ENCODE results near the gene GNPNAT1. TPM values are rescaled to one million over a fixed set of nuclear protein-coding genes. Genes with fewer than 3 reads are reported as not detected.

The GNPNAT1 gene
- polyA plus RNA-seq, 2 of the 4 experiments (the other 2 are of a cell fraction), result 48.6 to 74.3 TPM

GRCh38 chr14:52834440-52834842, 43.0 kb upstream of the GNPNAT1 start:
- FAIRE-seq, result peak; percentile 74
- ChIA-PET POLR2A (no interaction called here), CTCF (interaction anchor here (0.7 to 2.5 kb wide), 4 partner anchors 10 to 220 kb away, joined by 3 to 10 read pairs (median 5); no protein-coding TSS in a partner anchor)
- ATAC-seq, result peak; percentile 67 to 69; a peak in 5 of 6 replicates
- DNase-seq (ENCODE audit: low read depth in 1 of 2, low spot score in 1 of 2), result peak; percentile 24 to 68
- WGBS (ENCODE audit: missing lambda C conversion rate), result 0% methylated on average over 1 of the region's 1 CpG
- peak overlapping the region; percentile 64 for H3K4me2 ChIP-seq
- no peak overlapping the region for H3K4me3 ChIP-seq
- no peak for TF ChIP-seq FOSB (CRISPR knock-in tag; IDR thresholded peaks at IDR 0.05)
- no peak for TF ChIP-seq KDM1A (IDR thresholded peaks at IDR 0.05; ENCODE audit: low read depth)
- no peak for TF ChIP-seq ATOH8 (CRISPR knock-in tag; IDR thresholded peaks at IDR 0.05; ENCODE audit: low read depth)
- no peak for TF ChIP-seq RNF2 (IDR thresholded peaks at IDR 0.05; ENCODE audit: borderline replicate concordance, low read depth)
- TF ChIP-seq CHD2 (IDR thresholded peaks at IDR 0.05; ENCODE audit: low read length, partially characterized antibody), result no peak
- TF ChIP-seq MAX (IDR thresholded peaks at IDR 0.05), result no peak
- TF ChIP-seq FOSL2 (IDR thresholded peaks at IDR 0.05), result no peak
- peak; percentile 71 for TF ChIP-seq FOSL2 (CRISPR knock-in tag; IDR thresholded peaks at IDR 0.05)
- TF ChIP-seq HES2 (IDR thresholded peaks at IDR 0.05), result no peak
- no peak for TF ChIP-seq JUNB (IDR thresholded peaks at IDR 0.05)
- TF ChIP-seq MAFK (IDR thresholded peaks at IDR 0.05; ENCODE audit: partially characterized antibody), result peak; percentile 80
- TF ChIP-seq NFE2L2 (conservative IDR thresholded peaks at IDR 0.05; ENCODE audit: low read length), result 0 out of 2 replicates have a peak, but pooled peaks have one; percentile 9
- TF ChIP-seq GATA3 (IDR thresholded peaks at IDR 0.05; ENCODE audit: borderline replicate concordance), result 0 out of 2 replicates have a peak, but pooled peaks have one; percentile 35
- TF ChIP-seq CHD4 (IDR thresholded peaks at IDR 0.05; ENCODE audit: borderline replicate concordance), result no peak
- TF ChIP-seq HOXB13 (CRISPR knock-in tag; IDR thresholded peaks at IDR 0.05; ENCODE audit: low read depth), result no peak
- H3K4me1 ChIP-seq, result peaks cover 28% of the 10 kb centered on the region
- peak overlapping the region; percentile 74 to 87; a peak in 4 of 6 replicates for H3K27ac ChIP-seq
- H3K9me3 ChIP-seq, result no peaks in the 10 kb centered on the region

GRCh38 chr14:52833891-52834290, 42.5 kb upstream of the GNPNAT1 start:
- ChIA-PET POLR2A (no interaction called here), CTCF (interaction anchor here (1.3 to 2.5 kb wide), 3 partner anchors 9 to 221 kb away, joined by 3 to 10 read pairs (median 6); no protein-coding TSS in a partner anchor)
- Histone ChIP-seq H3K4me2 (no peak overlapping the region), H3K9me3 (no peaks in the 10 kb centered on the region), H3K4me3 (no peak overlapping the region), H3K27ac (peak overlapping the region; percentile 66 to 74; a peak in 5 of 6 replicates), H3K4me1 (peaks cover 28% of the 10 kb centered on the region)
- DNase-seq (ENCODE audit: low read depth in 1 of 2, low spot score in 1 of 2), result no peak
- no peak for ATAC-seq
- FAIRE-seq, result no peak
- 94% methylated on average over 5 of the region's 5 CpGs for WGBS (ENCODE audit: missing lambda C conversion rate)
- TF ChIP-seq ESRRA (IDR thresholded peaks at IDR 0.05; ENCODE audit: borderline replicate concordance, low read length), result no peak
- no peak for TF ChIP-seq CHD4 (IDR thresholded peaks at IDR 0.05; ENCODE audit: borderline replicate concordance)
- TF ChIP-seq ZFP36 (IDR thresholded peaks at IDR 0.05; ENCODE audit: borderline replicate concordance, partially characterized antibody), result no peak
- TF ChIP-seq HOXA7 (CRISPR knock-in tag; IDR thresholded peaks at IDR 0.05), result no peak
- no peak for TF ChIP-seq CBX8 (IDR thresholded peaks at IDR 0.05)
- no peak for TF ChIP-seq CBX2 (IDR thresholded peaks at IDR 0.05; ENCODE audit: borderline replicate concordance, low read depth)
- TF ChIP-seq MYC (IDR thresholded peaks at IDR 0.05; ENCODE audit: borderline replicate concordance, low read length), result no peak
- TF ChIP-seq HEYL (CRISPR knock-in tag; IDR thresholded peaks at IDR 0.05), result no peak
- no peak for TF ChIP-seq EHMT2 (IDR thresholded peaks at IDR 0.05; ENCODE audit: low read depth)
- TF ChIP-seq RFX5 (IDR thresholded peaks at IDR 0.05), result no peak
- no peak for TF ChIP-seq HOXB5 (CRISPR knock-in tag; IDR thresholded peaks at IDR 0.05)
- TF ChIP-seq REST (IDR thresholded peaks at IDR 0.05), result no peak
- no peak for TF ChIP-seq RNF2 (IDR thresholded peaks at IDR 0.05; ENCODE audit: borderline replicate concordance, low read depth)
- TF ChIP-seq KDM1A (IDR thresholded peaks at IDR 0.05; ENCODE audit: low read depth), result no peak
- no peak for TF ChIP-seq ELK1 (IDR thresholded peaks at IDR 0.05; ENCODE audit: low read depth, low read length)
- TF ChIP-seq POLR2A (IDR thresholded peaks at IDR 0.05; ENCODE audit: low read length), result no peak
- TF ChIP-seq ZNF302 (CRISPR knock-in tag; IDR thresholded peaks at IDR 0.05), result no peak
- no peak for TF ChIP-seq HDAC2 (IDR thresholded peaks at IDR 0.05)

All from A549 (cell line).